ENCODE results near the gene STK36.

The STK36 gene

DNA sequence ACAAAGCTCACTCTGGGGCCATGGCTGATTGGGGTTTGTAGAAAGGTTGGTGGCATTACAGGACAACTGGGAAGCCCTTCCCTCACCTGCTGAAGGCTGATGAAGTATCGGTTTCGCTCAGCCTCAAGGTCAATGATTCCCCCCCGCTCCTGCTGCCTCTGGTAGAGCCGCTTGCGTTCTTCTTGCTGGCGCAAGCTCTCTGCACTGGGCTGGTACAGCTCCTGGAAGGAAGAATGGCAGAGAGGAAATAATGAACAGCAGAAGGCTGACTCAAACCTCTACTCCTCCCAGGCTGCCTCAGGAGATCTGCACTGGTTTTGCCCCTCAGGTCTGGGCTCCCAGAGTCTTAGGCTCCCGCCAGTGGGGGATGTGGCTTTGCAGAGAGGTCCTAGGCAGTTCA lies 7.2 kb upstream of the STK36 start:
- no peak for DNase-seq

DNA sequence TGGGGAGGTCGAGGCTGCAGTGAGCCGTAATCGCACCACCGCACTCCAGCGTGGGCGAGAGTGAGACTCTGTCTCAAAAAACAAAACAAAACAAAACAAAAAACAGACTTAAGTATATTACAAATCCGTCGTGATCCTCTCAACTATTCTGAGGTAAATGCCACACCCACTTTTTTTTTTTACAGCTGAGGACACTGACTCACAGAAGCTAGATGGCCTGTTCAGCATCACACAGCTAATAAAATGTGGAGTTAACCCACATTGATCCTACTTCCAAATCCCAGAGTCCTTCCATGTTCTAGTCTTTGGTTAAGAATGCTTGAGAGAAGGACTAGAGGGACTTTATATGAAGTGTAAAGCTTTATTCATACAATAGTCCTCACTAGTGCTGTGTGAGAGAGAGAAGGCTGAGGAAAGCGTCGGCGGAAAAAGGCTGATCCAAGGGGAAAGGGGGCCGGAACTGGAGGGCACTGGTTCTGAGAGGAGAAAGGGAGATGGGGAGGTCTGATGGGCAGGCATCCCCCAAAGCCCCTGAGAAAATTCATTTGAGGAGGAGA lies 711 bp upstream of the STK36 start:
- peak; percentile 30 for DNase-seq

DNA sequence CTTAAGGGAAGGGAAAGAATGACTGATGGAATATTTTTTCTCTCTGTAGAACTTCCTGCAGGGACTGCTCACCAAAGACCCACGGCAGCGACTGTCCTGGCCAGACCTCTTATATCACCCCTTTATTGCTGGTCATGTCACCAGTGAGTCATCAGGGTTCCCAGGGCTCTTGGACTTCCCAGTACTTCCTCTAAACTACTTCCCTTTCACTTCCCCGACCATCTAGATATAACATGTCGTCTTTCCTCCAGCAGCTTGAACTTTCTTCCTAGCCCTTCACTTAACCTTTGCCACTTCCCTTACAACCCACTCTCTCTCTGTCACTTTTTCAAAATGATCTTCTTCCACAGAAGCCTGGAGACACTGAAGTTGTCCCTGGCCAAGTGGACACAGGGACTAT lies 7.2 kb downstream of the STK36 start:
- no peak for DNase-seq

GRCh38 chr2:218680061-218680460 lies 8.2 kb downstream of the STK36 start:
- no peak for DNase-seq

DNA sequence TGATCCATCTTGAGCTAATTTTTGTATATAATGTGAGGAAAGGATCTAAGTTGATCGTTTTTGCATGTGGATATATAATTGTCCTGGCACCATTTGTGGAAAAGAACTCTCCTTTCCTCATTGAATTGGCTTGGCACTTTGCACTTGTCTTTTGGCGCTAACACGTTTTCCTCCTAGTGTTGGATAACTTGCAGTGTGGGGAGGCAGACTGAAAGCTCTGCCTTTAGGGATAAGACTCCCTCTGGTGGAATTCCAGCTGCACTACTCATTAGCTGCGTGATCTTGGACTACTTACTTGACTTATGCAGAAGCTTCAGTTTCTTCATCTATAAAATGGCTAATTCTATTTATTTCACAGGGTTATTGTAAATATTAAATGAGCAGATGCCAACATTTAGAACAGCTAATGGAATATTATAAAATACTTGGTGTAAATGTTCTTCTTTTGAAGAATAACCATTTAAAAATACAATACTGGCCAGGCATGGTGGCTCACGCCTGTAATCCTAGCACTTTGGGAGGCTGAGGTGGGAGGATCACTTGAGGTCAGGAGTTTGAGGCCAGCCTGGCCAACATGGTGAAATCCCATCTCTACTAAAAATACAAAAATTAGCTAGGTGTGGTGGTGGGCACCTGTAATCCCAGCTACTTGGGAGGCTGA lies 15.6 kb downstream of the STK36 start:
- DNase-seq: peak; percentile 80

DNA sequence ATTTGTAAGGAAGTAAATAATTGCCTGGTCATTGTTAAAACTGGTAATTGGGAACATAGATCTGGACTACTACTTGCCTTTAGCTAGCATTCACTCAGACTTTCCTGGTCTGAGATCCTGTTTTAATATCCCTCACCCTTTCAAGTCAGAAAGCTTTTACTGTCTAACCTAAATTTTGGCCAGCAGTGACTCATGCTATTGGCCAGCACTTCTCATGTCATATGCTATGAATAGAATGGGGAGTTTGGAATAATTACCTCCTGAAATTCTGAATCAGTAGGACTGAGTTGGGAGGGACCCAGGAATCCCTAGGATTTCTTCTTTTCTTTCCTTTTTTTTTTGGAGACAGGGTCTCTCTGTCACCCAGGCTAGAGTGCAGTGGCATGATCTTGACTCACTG lies 19.3 kb downstream of the STK36 start:
- DNase-seq: no peak

- no peak for DNase-seq
These were observed 22.7 kb downstream of the STK36 start for GRCh38 chr2:218694405-218695145.

DNA sequence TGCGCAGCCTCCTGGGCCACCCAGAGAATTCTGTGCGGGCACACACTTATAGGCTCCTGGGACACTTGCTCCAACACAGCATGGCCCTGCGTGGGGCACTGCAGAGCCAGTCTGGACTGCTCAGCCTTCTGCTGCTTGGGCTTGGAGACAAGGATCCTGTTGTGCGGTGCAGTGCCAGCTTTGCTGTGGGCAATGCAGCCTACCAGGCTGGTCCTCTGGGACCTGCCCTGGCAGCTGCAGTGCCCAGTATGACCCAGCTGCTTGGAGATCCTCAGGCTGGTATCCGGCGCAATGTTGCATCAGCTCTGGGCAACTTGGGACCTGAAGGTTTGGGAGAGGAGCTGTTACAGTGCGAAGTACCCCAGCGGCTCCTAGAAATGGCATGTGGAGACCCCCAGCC lies 27.0 kb downstream of the STK36 start:
- DNase-seq: no peak

DNA sequence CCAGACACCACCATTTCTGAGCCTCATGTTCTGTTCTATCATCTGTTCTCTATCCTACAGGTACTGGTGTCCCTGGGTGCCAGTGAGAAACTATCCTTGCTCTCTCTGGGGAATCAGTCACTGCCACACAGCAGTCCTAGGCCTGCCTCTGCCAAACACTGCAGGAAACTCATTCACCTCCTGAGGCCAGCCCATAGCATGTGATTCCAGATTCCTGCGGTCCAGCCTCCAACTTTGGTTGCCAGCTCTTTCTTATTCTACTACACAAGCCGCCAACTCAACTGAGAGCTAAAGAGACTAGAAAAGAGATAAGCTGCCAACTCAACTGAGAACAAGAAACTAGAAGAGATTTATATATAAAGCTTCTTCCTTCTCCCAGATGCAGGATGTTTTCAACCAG lies 29.9 kb downstream of the STK36 start:
- no peak for DNase-seq

DNA sequence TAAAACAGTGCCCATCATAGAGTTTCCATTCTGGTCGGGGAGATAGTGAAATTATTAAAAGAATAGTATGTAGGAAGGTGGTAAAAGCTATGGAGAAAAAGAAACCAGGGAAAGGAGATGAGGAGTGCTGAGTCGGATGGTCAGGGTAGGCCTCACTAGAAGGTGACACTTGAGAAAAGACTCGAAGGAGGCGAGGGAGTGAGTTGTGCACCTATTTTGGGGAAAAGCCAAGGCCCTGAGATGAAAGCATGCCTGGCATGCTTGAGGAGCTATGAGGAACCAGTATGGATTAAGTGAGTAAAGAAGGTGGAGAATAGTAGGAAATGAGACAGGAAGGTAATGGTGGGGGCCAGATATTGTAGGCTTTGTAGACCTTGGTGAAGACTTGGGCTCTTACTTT lies 31.5 kb downstream of the STK36 start:
- DNase-seq: no peak

- no peak for DNase-seq
These were observed 36.2 kb downstream of the STK36 start for GRCh38 chr2:218708086-218708485.

- no peak for DNase-seq
These were observed 38.0 kb downstream of the STK36 start for GRCh38 chr2:218709908-218710307.

DNA sequence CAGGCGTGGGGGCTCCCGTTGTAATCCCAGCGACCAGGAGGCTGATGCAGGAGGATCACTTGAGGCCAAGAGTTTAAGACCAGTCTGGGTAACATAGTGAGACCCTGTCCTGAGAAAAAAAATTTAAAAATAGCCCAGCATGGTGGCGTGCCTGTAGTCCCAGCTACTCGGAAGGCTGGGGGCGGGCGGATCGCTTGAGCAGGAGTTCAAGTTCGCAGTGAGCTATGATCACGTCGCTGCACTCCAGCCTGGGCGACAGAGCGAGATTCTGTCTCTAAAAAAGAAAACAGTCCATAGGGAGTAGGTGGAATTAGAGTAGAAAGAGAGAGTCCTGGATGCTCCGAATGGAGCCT lies 38.4 kb downstream of the STK36 start:
- DNase-seq: no peak

DNA sequence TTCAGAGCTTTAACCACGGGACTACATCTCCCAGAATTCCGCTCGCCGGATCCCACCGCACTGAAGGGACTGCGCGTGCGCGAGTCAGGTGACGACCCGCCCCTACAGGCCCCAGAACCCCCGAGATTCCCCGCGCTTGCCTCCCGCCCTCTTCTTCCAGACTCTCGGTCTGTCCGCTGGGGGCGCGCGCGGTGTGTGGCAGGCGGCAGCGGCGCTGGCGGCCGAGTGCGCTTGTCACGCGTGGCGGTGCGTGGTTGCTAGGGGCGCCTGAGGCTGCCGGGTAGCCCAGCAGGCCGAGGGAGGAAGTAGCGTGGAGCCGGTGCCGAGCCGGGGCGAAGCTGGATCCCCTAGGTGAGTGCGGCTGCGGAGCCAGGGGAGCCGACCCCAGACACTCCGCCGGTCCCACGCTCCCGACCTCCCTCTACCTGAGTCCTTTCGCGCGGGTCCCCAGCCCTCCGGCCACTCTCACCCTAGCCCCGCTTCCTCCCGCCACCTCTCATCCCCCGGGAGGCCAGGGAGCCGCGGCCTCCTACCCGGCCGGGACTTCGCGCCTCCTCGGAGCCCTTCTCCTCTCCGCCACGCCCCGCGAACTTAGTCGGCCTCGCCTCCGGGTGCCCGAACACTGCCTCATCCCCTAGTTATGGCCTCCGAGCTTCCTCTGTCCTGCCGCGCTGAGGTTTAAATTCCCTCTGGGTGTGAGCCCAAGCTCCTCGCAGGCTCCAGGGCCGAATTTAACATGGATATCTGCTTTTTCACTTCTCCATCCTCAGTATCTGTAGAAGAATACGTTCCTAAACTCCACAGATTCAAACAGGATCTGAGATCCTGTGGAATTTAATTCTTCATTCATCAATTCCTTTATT lies 39.0 kb downstream of the STK36 start, which contains the start of gene TTLL4:
Gene TTLL4, plus strand, starts transcription at position 149 of the 863 bp plus-strand sequence. CDS start 26,842 bp downstream, outside the sequence.
- peak; percentile 95 for DNase-seq

GRCh38 chr2:218711550-218711929 lies 39.7 kb downstream of the STK36 start:
- peak; percentile 52 for DNase-seq

GRCh38 chr2:218713922-218714321 lies 42.0 kb downstream of the STK36 start:
- DNase-seq: no peak

DNA sequence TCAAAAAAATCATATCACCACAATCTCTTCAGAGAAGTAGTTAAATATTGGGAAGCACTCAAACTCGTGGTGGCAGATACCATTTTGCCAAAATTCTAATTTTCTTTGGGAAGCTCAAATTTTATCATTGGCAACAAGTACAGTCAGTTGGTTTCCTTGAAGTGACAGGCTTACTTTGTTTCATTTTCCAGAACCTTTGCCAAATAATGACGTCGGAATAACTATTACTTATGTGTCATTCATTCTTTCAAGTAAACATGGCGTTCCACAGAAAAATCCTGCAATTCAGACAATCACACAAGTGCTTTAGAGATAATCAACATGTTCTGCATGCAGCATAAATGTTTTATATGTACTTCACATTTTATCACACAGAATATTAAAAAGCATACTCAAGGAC lies 44.2 kb downstream of the STK36 start:
- no peak for DNase-seq

- DNase-seq: no peak
These were observed 45.4 kb downstream of the STK36 start for GRCh38 chr2:218717262-218717661.

DNA sequence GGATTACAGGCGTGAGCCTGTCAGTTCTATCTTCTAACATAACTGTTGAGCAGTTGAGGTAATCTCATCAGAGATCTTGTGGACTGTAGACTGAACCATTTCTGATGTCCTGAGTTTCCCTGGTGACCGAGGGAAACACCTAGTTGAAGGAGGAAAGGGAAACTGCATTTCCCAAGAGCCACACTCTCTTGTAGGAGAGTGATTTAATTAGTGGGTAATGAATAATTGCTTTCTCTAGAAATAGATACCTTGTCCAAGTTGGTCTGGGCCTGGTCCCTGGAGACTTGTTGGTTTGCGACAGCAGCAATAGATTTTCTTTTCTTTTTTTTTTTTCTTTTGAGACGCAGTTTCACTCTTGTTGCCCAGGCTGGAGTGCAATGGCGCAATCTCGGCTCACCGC lies 46.2 kb downstream of the STK36 start:
- DNase-seq: no peak

- no peak for DNase-seq
These were observed 47.6 kb downstream of the STK36 start for GRCh38 chr2:218719457-218719856.

- no peak for DNase-seq
These were observed 48.5 kb downstream of the STK36 start for GRCh38 chr2:218720048-218721041.

- no peak for DNase-seq
These were observed 49.6 kb downstream of the STK36 start for GRCh38 chr2:218721488-218721887.

Data from NCI-H2171 treated with DMSO at 0.1 percent for 48 hours (cell line).